Mammary epithelial cell (primary cell): ENCODE measurements around the gene CDKN2AIPNL.

Experiments used
- CTCF ChIP-seq, 2 donors: IDR thresholded peaks in 1 of 2; conservative IDR thresholded peaks in 1 of 2; 2 replicates each; pipeline ENCODE4 v1.5.1; 2011 to 2012; ENCODE audit warnings: inconsistent platforms in 2 of 2, low read length in 2 of 2, mild to moderate bottlenecking in 2 of 2, control low read depth in 1 of 2, low read depth in 1 of 2; ENCODE audit not compliant: insufficient read depth in 1 of 2; ENCODE audit errors: extremely low read depth in 1 of 2
- EZH2 ChIP-seq: IDR thresholded peaks from 2 replicates; pipeline ENCODE4 v1.6.1; 2012; ENCODE audit warnings: low read length, inconsistent platforms, borderline replicate concordance

- TF ChIP-seq CTCF (conservative IDR thresholded peaks at IDR 0.05 in 1 of 2, IDR thresholded peaks at IDR 0.05 in 1 of 2; ENCODE audit: extremely low read depth in 1 of 2, insufficient read depth in 1 of 2, low read depth in 1 of 2, low read length in 2 of 2) (no peak), EZH2 (no peak)
Measured at GRCh38 chr5:134398609-134399155, 13.0 kb downstream of the CDKN2AIPNL start.
